GM19395 (cell line): ENCODE data around the gene CEP131.

Experiments used
- ATAC-seq: cut with Tn5 transposase; IDR thresholded peaks from one replicate; pipeline ENCODE4 v1.9.1; 2021; ENCODE audit warnings: mild to moderate bottlenecking, moderate library complexity; ENCODE audit not compliant: unreplicated experiment

The CEP131 gene

DNA sequence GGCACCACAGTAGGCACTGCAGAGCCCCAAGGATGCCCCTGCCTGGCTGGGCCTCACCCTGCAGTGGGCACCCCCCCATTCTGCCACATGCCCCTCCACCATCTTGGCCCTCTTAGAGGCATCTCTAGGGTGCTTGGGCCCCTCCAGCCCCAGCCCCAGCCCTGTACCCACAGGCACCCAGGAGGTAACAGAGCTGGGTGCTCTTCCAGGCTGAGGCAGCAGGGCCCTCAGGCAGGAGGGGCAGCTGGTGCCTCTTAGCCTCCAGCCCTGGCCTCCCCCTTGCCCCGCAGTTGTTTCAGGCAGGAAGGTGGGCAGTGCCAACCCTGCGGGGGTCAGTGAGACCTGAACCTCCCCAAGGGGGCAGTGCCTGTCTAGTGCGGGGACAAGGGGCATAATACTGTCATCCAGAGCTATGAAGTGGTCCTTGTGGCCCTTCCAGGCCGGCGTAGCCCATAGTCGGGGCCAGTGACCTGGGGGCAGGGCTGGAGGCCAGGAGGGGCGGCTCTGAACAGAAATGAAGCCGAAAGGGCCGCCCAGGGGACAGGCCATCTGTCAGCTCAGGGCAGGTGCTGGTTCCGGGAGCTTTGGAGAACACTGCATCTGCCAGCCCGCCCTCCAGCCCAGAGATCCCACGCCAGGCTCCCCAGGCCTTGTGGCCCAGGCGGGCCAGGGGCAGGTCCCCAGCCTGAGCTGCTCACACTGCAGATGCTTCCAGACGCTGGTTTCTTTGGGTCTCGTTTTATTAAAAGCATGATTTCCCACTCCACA lies 51.9 kb downstream of the CEP131 start:
- no peak for ATAC-seq

- no peak for ATAC-seq
Measured at GRCh38 chr17:81169870-81170309, 52.9 kb downstream of the CEP131 start.

DNA sequence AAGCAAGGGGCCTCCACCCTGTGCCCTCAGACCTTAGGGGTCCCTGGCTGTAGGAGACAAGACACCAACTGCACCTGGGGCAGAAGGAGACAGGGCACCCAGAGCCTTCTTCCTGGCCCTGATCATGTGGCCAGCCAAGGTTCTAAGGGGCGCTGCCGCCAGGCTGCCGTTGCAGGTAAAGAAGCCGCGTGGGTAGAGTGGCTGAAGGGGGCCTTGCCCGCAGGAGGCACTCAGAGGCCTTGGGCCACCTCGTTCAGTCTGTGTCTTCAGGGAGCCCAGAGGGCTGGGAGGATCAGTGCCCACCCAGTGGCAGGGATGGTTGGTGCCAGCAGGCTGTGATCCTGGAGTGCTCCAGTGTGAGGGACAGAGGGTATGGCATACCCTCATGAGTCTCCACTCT lies 55.1 kb downstream of the CEP131 start:
- ATAC-seq, result no peak

DNA sequence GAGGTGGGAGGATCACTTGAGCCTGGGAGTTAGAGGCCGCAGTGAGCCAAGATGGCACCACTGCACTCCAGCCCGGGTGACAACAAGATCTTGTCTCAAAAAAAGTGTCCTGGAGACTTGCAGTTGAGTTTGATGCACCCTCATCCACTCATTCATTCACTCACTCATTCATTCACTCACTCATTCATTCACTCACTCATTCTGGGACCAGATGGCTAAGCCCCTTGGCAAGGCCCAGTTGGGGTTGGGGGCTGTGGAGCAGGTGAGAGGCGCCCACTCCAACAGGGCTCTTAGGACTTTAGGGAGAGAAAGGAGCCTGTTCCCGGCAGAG lies 55.6 kb downstream of the CEP131 start:
- no peak for ATAC-seq

- ATAC-seq, result no peak
Measured at GRCh38 chr17:81166033-81166492, 56.7 kb downstream of the CEP131 start, which contains the start of gene AATK. Gene AATK, minus strand, starts transcription at chr17:81166221. Its CDS starts 229 bp downstream, at chr17:81165992.

- ATAC-seq, result no peak
Measured at GRCh38 chr17:81165246-81166032, 57.3 kb downstream of the CEP131 start, which contains the start of gene PVALEF. Gene PVALEF, plus strand, starts transcription at chr17:81165507. Its CDS starts 15,720 bp downstream, at chr17:81181227.

GRCh38 chr17:81164371-81165245 lies 58.2 kb downstream of the CEP131 start:
- ATAC-seq, result no peak

DNA sequence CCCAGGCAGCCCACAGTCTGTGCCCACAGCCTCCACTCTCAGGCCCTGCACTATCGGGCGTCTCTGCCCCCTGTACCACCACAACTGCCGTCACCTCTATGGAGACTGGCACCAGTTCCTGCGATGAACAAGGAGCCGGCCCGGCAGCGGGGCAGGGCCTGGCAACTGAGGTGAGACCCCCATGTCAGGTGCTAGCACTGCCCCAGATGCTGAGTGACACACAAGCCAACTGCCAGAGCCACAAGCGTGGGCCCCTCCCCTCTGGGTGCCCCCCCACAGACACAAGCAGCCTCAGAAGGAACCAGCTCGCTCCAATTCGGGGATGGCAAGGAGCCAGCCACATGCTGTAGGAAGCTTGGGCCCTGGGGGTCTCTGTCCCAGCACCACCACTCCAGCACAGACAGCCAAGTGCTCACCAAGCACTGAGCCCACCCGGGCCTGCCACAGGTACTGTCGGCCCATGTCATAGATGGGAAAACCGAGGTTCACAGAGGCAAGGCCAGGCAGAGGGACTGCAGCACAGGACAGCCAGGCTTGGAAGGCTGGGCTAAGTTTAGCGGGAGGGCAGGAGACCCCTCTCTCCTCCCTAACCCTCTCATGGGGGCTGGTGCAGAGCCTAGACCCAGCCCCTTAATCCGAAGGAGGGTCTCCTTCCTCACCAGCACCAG lies 58.9 kb downstream of the CEP131 start:
- no peak for ATAC-seq

- no peak for ATAC-seq
Measured at GRCh38 chr17:81163051-81163695, 59.6 kb downstream of the CEP131 start.

DNA sequence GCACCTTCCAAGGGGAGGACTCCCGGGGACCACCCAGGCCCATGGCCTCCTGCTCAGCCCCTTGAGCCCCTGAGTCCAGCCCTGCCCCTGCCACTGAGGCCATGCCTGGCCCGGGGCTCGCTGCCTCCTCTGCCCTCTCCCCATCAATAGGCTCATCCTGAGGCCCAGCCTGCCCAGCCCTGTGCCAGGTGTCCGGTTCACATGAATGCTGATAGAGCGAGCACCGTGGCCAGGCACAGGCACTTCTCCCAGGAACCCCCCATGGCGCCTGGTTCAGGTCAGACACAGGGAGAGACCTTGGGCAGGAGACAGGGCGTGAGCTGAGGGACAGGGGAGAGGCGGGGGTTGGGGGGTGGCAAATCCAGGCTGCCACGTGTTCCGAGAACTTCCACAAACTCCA lies 60.3 kb downstream of the CEP131 start:
- no peak for ATAC-seq

DNA sequence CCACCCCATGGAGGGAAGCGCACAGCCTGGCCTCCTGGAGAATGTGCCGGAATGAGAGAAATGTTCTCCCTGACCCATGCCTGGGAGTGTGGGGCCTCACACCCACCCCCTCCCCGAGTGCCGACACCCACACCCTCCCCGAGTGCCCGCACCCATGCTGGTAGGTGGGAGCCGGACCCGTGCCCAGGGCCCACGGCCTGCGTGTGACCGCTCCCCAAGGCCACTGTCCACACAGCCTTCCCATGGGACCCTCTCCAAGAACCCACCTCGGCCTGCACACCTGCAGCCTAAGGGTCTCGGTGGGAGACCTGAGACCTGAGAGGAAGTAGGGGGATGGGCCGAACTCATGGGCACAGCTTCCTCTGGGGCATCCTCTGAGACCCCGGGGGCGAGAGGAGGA lies 60.8 kb downstream of the CEP131 start:
- no peak for ATAC-seq

DNA sequence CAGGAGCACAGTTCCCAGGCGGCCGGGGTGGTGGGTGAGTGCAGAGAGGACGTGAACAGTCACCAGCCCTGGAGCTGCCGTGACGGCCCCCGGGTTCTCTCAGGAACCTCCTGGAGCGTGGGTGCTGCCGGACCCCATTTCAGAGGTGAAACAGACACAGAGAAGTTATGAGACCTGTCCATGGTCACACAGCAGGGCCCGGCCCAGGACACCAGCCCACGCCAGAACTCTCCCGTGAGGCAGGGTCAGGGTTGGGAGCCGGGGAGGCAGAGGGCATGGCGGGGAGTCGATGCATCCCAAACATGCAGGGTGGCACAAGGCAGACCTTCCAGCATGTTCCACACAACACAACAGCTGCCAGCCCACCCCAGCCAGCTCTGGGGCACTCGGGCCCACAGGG lies 61.2 kb downstream of the CEP131 start:
- no peak for ATAC-seq

GRCh38 chr17:81160747-81161453 lies 61.9 kb downstream of the CEP131 start:
- ATAC-seq, result no peak

- ATAC-seq, result no peak
Measured at GRCh38 chr17:81160306-81160705, 62.5 kb downstream of the CEP131 start.

- no peak for ATAC-seq
Measured at GRCh38 chr17:81159611-81160265, 63.0 kb downstream of the CEP131 start.

DNA sequence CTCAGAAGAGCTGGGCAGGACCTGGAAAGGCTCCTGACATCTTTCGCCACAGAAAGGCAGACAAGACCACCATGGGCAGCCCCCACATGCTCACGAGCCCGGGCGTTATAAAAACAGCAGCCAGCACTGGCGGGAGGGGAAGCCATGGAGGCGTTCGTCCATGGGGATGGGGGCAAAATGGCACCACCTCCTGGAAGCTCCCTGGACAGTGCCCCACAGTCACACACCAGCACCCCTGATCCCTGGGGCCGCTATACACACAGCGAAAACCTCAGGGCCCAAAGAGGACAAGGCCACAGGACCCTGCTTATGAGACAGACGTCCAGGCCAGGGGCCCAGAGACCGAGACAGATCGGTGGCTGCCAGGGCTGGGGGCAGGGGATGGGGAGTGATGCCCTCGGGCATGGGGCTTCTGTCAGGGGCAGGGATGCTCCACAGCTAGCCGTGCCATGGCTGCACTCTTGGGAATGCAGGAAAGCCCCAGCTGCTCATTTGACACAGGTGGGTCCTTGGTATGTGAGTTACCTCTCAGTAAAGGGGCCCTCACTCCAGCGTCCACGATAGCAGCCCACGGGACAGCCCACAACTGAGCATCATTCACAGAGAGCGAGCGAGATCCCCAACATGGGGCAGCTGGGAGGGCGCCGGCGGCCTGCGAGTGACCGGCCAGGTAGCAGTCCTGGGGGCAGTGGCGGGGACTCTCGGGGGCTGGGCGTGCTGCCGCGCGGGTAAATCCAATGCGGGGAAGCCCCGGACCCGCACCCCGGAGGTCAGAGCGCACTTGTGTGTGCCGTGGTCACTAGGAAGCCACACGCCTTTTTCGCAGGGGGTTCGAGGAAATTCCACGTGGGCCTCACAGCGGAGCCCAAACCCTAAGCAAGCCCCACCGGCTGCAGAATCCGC lies 63.8 kb downstream of the CEP131 start:
- no peak for ATAC-seq

DNA sequence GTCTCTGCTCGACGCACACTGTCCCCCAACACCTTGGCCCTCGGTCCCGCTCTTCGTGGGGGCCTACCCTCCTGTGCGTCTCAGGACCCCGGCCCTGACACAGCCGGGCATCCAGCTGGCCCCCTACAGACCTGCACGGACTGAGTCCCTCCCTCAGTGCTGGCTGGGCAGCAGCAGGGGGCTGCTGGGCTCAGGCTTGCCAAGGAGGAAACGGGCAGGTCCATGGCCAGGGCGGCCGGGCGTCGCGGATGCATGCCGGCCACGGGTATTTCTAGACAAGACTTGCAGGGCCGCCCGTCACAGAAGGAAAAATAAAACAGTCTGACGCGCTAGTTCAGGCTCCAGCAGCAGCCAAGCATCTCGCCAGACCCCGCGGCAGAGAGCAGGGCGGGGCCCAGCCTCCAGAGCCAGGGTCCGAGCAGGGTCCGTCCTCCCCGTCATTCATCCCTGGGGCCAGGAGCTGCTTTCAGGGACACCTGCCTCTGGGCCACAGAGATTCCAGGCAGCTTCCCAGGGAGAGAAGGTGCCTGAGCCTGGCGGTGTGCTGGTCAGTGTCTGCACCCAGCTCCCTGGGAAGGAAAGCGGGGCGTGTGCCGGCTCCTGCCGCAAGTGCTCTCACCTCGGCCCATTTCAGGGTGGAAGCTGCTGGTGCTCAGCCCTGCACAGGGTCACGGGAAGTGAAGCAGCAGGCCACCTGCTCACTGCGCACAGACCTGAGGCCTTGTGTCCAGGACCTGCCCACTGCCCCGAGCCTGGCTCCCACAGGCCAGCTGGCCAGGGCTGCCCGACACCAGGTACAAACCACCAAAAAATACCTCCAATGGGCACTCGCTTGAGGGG lies 64.7 kb downstream of the CEP131 start:
- ATAC-seq, result no peak
